ENCODE data around the gene KCNJ16. TPM values are rescaled to one million over a fixed set of nuclear protein-coding genes. Genes with fewer than 3 reads are reported as not detected.

KCNJ16 gene
- total RNA-seq, 1 donor from 2014 or later, result 0.12 TPM

DNA sequence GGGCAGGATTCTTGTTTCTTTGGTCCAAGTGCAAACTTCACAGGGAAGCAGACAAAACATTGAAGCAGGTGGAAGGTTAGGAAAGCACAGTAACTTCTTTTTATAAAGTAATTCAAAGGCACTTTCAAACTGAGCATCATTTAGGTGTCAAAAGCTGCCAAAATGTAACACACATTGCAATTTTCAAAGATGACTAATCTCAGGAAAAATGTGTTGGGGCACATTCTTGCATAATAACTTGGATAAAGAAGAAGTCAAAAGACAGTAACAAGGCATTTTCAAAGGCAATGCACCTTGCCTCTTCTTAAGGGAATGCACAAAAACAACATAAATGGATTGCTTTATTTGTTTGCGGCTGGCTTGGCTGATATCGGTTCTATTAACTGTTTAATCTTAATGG, 97.9 kb downstream of the KCNJ16 start:
- H3K4me3 Mint-ChIP-seq, result no peak overlapping the region
- H3K9me3 Mint-ChIP-seq, result no peaks in the 10 kb centered on the region
- no peak overlapping the region for H3K27ac Mint-ChIP-seq (ENCODE audit: unreplicated experiment)
- TF ChIP-seq, protein P1, sequence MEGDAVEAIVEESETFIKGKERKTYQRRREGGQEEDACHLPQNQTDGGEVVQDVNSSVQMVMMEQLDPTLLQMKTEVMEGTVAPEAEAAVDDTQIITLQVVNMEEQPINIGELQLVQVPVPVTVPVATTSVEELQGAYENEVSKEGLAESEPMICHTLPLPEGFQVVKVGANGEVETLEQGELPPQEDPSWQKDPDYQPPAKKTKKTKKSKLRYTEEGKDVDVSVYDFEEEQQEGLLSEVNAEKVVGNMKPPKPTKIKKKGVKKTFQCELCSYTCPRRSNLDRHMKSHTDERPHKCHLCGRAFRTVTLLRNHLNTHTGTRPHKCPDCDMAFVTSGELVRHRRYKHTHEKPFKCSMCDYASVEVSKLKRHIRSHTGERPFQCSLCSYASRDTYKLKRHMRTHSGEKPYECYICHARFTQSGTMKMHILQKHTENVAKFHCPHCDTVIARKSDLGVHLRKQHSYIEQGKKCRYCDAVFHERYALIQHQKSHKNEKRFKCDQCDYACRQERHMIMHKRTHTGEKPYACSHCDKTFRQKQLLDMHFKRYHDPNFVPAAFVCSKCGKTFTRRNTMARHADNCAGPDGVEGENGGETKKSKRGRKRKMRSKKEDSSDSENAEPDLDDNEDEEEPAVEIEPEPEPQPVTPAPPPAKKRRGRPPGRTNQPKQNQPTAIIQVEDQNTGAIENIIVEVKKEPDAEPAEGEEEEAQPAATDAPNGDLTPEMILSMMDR (conservative IDR thresholded peaks at IDR 0.05), result no peak
- H3K36me3 Mint-ChIP-seq (ENCODE audit: low read depth), result no peaks in the 10 kb centered on the region
- H3K27me3 Mint-ChIP-seq (ENCODE audit: low read depth), result peaks cover 40% of the 10 kb centered on the region
- peaks cover 25% of the 10 kb centered on the region for H3K4me1 Mint-ChIP-seq
- DNase-seq (ENCODE audit: low read depth, low spot score), result no peak

DNA sequence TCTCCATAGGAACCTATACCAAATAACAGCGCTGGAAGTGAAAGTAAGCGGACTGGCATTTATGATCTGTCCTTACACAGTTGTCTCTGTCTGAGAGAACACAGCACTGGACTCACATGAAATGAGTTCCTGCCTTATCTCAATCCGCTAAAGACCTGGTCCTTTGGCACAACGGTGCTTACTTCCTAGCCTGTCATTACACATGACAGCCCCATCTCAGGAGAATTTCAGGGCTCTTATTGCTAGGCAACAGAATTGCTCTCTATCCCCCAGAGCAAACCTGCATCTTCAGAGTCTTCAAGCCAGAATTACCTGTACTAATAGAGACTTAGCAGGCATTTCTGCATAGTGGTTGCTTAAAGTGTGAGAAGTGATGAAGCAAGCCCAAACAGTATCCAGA, 98.7 kb downstream of the KCNJ16 start:
- H3K9me3 Mint-ChIP-seq, result no peaks in the 10 kb centered on the region
- no peak for DNase-seq (ENCODE audit: low read depth, low spot score)
- H3K4me1 Mint-ChIP-seq, result peaks cover 18% of the 10 kb centered on the region
- H3K27ac Mint-ChIP-seq (ENCODE audit: unreplicated experiment), result no peak overlapping the region
- no peaks in the 10 kb centered on the region for H3K36me3 Mint-ChIP-seq (ENCODE audit: low read depth)
- H3K27me3 Mint-ChIP-seq (ENCODE audit: low read depth), result peaks cover 38% of the 10 kb centered on the region
- no peak overlapping the region for H3K4me3 Mint-ChIP-seq
- TF ChIP-seq, protein P1 (conservative IDR thresholded peaks at IDR 0.05), result no peak

DNA sequence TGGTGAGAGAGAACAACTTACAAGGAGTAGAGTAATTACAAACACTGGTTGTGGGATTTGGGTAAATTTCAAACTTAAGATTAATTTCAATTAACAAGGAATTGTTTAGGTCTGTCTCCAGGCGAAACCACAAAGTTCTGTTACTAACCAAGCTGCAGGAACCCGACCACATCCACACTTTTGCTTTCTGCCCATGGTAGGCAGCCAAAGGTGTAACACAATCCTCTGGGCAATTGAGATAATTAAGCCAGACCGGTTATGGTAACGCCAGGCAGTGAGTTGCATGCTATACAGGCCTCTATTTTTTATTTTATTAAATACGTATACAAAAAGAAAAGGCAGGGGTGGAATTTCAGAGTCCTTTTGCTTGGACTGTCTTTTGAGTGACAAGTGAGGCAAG, 106.4 kb downstream of the KCNJ16 start:
- peaks cover 3% of the 10 kb centered on the region for H3K27me3 Mint-ChIP-seq (ENCODE audit: low read depth)
- H3K4me1 Mint-ChIP-seq, result peaks cover 6% of the 10 kb centered on the region
- no peaks in the 10 kb centered on the region for H3K9me3 Mint-ChIP-seq
- H3K36me3 Mint-ChIP-seq (ENCODE audit: low read depth), result no peaks in the 10 kb centered on the region
- no peak for DNase-seq (ENCODE audit: low read depth, low spot score)
- TF ChIP-seq, protein P1 (conservative IDR thresholded peaks at IDR 0.05), result no peak
- no peak overlapping the region for H3K27ac Mint-ChIP-seq (ENCODE audit: unreplicated experiment)
- H3K4me3 Mint-ChIP-seq, result no peak overlapping the region

DNA sequence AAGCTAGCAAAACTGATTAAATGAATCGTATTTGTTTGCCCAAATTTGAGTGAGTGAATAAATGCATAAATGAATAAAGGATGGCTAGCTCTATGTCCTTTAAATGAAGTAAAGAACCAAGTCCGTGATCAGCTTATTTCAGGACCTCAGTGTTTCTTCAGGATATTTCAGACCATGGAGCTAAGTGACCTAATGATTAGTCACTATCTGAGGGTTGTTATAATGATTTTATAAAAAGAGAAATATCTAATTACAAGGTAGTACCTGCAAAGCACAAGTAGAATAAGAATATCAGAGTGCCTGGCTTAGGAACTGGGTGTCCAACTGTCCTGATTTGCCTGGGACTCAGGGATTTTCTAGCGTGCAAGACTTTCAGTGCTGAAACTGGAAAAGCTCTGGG, 106.8 kb downstream of the KCNJ16 start:
- no peaks in the 10 kb centered on the region for H3K9me3 Mint-ChIP-seq
- H3K36me3 Mint-ChIP-seq (ENCODE audit: low read depth), result no peaks in the 10 kb centered on the region
- H3K4me1 Mint-ChIP-seq, result peaks cover 6% of the 10 kb centered on the region
- no peak for DNase-seq (ENCODE audit: low read depth, low spot score)
- H3K27me3 Mint-ChIP-seq (ENCODE audit: low read depth), result peaks cover 3% of the 10 kb centered on the region
- TF ChIP-seq, protein P1 (conservative IDR thresholded peaks at IDR 0.05), result no peak
- H3K27ac Mint-ChIP-seq (ENCODE audit: unreplicated experiment), result no peak overlapping the region
- H3K4me3 Mint-ChIP-seq, result no peak overlapping the region

DNA sequence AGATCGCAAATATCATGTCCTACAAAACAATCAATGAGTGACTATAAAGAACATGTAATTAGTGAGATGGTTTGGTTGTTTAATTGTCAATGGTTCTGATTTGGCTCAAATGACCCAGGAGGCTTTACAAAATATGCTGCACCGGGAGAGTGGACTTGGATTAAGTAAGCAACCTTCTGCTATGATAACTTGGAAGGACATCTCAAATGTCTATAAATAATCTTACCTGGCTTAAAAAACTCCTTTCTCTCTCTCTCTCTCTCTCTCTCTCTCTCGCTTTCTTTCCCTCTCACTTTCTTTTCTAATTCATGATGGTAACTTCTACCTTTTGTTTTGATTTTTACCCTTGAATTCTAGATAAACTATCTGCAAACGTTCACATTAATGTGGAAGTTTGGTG, 108.5 kb downstream of the KCNJ16 start:
- H3K36me3 Mint-ChIP-seq (ENCODE audit: low read depth), result no peaks in the 10 kb centered on the region
- DNase-seq (ENCODE audit: low read depth, low spot score), result no peak
- peaks cover under 1% of the 10 kb centered on the region for H3K9me3 Mint-ChIP-seq
- TF ChIP-seq, protein P1 (conservative IDR thresholded peaks at IDR 0.05), result no peak
- H3K27me3 Mint-ChIP-seq (ENCODE audit: low read depth), result peaks cover 3% of the 10 kb centered on the region
- no peak overlapping the region for H3K27ac Mint-ChIP-seq (ENCODE audit: unreplicated experiment)
- H3K4me1 Mint-ChIP-seq, result peaks cover 6% of the 10 kb centered on the region
- no peak overlapping the region for H3K4me3 Mint-ChIP-seq

DNA sequence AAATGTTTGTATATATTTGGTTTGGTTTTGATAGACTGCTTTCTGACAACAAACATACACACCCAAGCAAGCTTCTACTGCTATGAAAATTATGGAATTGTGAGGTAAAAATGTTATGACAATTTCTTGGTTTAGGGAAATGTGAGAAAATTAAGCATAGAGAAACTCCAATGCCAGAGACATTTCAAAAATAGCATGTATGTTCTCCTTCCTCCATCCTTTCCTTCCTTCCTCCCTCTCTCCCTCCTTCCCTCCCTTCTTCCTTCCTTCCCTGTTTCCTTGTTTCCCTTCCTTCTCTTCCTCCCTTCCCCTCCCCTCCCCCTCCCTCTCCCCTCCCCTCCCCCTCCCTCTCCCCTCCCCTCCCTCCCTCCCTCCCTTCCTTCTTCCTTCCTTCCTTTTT, 109.2 kb downstream of the KCNJ16 start:
- DNase-seq (ENCODE audit: low read depth, low spot score), result no peak
- Mint-ChIP-seq H3K9me3 (peaks cover 2% of the 10 kb centered on the region), H3K27ac (ENCODE audit: unreplicated experiment) (no peak overlapping the region), H3K4me3 (no peak overlapping the region), H3K27me3 (ENCODE audit: low read depth) (peaks cover 3% of the 10 kb centered on the region), H3K36me3 (ENCODE audit: low read depth) (no peaks in the 10 kb centered on the region), H3K4me1 (peaks cover 6% of the 10 kb centered on the region)
- TF ChIP-seq, protein P1 (conservative IDR thresholded peaks at IDR 0.05), result no peak

Data from neural crest cell (in vitro differentiated cells).